Activated gamma-delta T cell treated with anti-CD3 and anti-CD28 coated beads, Interleukin-2, amount 50 U/mL, for 16 hours (primary cell): ENCODE data around the gene NOL4L.

ENCODE experiments used
- DNase-seq: peaks from one replicate; pipeline ENCODE4 v3.0.0-alpha.2; 2020; ENCODE audit warnings: low read depth

NOL4L gene

DNA sequence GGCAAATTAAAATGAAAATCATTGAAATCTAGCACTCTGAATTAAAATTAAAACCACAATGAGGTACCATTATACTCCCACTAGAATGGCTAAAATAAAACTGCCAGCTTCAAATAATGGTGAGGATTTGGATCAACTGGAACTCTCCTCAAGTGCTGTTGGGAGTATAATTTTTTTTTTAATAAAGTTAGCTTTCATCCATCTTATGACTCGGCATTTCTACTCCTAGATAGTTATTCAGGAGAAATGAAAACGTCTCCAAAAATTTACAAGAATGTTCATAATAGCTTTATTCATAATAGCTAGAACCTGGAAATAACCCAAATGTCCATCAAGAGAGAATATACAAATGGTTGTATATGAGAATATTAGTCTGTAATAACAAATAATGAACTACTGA, 163.8 kb downstream of the NOL4L start:
- DNase-seq, result no peak

DNA sequence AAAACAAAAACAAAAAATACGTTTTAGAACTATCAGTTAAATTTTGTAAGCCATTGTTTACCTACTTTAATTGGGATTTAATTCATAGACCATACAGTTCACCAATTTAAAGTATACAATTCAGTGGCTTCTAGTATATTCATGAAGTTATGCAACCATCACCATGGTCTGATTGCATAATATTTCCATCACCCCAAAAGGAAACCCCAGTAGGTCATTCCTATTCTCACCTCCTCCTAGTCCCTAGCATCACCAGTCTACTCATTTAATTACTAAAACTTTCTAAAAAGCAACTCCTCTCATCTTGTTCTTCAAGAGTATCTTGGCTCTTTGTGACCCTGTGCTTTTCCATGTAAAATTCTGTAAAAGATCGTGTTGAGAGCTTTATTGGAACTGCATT, 166.8 kb downstream of the NOL4L start:
- no peak for DNase-seq

DNA sequence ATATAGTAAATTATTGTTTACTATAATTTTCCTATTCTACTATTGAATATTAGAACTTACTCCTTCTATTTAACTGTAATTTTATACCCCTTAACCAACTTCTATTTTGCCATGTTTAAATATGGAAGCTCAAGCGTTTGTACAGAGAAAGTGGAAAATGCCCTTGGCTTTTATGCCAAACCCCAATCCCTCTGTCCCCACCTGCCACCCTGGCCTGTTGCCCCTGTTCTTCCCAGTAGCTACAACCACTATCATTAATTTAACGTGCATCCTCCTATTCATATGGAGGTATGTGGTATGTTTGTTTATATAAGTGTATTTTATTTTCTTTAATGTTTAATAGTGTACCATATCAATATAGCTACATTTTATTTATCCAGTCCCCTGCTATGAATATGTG, 168.9 kb downstream of the NOL4L start:
- DNase-seq, result no peak

DNA sequence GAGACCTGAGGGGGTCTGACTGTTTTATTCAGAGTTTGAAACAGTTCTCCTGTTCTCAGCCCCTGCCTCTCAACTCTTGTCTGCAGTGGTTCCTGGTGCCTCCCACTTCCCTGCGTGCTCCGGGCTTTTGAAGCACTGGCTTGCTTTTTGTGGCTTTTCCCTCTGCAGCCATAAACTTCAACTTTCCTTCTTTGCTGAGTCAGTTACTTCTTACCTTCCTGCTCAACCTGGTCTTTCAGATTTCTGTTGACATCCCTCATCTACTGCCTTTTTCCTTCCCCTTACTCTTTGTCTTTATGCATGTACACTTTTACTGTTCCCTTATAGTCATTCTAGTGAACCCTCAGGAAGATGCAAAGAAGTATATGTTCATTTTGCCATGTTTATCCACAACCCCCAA, 169.6 kb downstream of the NOL4L start:
- DNase-seq, result no peak

DNA sequence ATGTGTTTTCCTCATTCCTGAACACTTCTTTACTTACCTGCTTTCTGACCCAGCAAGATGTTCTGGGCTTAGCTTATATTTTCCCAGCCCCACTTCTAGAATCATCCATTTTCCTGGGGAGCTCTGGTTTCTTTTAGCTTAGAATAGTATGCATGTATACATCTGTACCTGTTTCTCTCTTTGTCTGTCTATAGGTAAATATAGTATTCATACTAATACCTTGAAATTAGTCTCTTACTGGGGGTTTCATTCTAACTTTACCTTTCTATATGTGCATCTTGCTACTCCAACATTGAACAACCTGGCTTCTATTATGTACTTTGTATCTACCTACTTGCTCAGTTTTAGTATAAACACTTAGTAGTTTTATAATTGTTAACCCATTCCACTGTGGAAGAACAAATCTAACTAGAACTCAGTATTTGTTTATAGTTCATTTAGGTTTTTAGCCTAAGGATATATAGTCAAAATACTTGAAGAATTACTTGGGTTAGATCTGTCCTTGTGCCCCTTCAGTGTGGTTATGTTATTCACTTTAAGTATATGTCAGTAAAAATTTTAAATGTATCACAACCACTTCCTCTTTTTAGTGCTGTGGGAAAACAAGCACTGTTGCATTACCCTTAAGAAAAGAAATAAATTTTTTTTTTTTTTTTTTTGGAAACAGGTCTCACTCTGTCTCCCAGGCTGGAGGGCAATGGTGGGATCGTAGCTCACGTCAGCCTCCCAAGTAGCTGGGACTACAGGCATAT, 173.0 kb downstream of the NOL4L start:
- no peak for DNase-seq

DNA sequence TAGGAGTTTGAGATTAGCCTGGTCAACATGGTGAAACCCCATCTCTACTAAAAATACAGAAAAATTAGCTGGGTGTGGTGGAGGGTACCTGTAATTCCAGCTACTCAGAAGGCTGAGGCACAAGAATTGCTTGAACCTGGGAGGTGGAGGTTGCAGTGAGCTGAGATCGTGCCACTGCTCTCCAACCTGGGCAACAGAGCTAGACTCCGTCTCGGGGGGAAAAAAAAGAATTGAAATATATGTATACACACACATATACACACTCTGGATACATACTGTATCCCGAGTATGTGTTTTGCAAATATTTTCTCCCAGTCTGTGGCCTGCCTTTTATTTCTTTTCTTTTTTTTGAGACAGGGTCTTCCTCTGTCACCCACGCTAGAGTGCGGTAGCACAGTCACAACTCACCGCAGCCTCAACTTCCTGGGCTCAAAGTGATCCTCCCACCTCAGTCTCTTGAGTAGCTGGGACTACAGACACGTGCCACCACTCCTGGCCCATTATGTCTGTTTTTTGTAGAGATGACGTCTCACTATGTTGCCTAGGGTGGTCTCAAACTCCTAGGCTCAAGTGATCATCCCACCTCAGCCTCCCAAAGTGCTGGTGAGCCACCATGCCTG, 177.9 kb downstream of the NOL4L start:
- peak; percentile 47 for DNase-seq

DNA sequence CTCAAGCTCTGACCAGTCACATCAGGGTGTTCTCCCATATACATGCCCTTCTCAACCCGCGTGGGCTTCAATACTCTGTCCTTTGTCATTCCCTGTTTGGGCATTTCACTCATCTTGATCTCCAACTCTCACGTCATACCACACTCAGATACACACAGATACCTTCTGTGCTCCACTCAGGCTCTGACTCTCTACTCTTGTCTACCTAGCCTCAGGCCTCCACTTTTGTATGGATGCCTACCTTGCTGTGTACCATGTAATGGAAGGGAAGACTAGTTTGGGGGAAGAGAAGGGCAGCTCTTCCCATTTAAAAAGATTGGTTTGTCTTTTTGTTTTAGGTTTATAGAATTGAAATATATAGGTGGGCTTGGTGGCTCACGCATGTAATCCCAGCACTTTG, 178.4 kb downstream of the NOL4L start:
- no peak for DNase-seq

DNA sequence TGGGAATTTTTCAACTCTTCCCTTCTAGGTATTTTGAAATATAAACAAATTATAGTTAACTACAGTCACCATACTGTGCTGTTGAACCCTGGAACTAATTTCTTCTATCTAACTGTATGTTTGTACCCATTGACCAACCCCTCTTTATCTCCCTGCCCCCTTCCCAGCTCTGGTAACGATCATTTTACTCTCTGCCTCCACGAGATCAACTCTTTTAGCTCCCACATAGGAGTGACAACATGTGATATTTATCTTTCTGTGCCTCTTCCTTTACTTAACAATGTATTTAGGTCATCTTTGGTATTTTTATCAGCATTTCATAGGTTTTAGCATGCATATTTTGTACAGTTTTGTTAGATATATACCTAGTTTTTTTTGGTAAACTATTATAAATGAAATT, 181.1 kb downstream of the NOL4L start:
- DNase-seq, result no peak

DNA sequence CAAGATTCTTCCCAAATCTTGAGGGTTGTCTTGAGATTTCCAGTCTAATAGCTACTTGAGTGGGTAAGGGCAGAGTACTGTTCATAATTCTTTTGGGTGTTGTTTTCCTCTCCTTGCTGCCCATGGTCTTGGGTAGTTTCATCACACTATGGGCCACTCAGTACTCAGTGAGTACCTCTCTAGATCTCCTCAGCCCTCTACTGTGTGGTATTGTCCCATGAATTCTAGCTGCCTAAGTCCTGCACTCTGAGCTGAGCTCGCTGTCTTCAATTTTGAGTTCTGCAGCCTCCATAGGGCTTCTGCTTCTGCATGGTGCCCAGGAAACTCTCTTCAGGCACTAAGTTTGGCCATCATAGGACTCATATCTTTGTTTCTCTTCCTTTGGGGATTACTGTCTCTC, 184.7 kb downstream of the NOL4L start:
- no peak for DNase-seq

DNA sequence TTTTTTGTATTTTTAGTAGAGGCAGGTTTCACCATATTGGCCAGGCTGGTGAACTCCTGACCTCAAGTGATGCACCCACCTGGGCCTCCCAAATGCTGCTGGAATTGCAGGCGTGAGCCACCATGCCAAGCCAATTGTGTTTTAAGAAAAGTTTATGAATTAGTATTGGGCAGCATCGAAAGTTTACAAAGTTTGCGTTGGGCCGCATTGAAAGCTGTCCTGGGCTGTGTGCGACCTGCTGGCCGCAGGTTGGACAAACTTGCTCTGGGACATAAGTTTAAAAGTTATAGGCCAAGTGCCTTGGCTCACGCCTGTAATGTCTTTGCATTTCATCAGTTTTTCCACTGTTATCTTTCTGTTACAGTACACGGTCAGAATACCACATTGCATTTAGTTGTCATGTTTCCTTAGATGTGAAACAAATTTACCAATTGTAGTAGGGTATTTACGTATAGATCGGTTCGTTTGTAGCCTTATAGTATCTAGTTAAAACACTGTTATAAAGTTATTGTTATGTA, 187.5 kb downstream of the NOL4L start:
- DNase-seq, result no peak

DNA sequence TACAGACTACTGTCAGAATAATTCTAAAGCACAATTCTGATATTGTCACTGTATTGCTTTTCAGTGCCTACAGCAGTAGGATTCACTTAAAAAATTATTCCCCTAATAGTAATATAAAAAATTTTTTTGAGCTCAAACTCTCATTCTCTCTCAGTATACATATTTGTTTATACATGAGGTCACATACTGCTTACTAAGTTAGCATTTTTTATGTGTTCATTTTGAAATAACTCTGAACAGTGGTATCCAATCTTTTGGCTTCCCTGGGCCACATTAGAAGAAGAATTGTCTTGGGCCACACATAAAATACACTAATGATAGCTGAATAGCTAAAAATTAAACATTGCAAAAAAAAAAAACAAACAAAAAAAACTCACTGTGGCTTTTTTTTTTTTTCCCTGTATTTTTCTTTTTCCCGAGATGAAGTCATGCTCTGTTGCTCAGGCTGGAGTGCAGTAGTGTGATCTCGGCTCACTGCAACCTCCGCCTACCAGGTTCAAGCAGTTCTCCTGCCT, 188.4 kb downstream of the NOL4L start:
- DNase-seq, result no peak

DNA sequence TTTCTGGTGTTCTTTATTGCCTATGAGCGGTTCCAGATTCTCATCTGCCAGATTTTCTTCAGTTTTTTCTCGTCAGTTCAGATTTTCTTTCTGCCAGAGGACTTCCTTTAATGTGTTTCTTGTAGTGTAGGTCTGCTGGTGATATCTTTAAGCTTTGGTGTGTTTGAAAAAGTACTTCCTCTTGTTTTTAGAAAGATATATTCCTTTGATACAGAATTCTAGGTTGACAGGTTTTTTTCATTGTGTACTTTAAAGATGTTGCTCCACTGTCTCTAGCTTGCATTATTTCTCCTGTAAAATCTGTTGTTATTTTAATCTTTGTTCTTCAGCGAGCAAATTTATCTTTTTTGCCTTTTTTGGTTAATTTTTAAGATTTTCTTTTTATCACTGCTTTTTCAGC, 190.1 kb downstream of the NOL4L start:
- DNase-seq, result no peak
